ENCODE data around the gene NKAIN2.
"Not testable (repeated sequence)": the region's sequence is repeated elsewhere in the genome, so short reads cannot be mapped to it uniquely, and the experiment has no call there.

Gene NKAIN2

DNA sequence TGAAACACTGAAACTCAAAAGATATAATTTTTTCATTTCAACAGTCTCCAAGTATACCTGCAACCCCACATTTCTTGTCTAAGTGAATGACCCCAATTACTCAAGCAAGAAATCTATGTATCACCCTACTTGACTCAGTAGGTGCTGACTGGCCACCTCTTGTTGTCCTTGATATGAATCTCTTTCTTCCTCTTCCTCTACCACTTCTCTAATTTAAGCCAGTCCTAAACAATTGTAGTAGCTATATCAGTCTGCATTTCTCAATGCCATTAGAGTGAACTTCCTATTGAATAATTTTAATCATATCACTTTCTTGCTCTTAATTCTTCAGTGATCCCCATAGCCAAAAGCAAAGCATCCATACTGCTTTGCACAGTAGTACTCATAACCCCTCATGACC, 93.2 kb downstream of the NKAIN2 start:
- no peak for DNase-seq

DNA sequence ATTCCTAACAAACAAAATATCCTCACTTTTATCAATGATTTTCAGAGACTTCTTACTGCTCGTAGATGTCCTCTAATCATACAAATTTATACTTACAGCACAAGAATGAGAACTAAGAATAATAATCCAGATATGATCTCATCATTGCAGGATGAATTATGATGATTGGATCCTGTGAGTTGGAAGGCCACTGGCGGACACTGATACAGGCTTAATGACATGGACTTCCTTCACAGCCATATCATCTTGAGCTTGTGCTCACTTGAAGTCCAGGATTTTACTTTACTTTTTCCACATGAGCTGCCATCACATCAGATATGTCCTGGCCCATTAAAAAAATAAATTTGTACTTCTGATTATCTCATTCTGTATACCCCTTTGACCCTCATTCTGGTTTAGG, 94.3 kb downstream of the NKAIN2 start:
- no peak for DNase-seq

DNA sequence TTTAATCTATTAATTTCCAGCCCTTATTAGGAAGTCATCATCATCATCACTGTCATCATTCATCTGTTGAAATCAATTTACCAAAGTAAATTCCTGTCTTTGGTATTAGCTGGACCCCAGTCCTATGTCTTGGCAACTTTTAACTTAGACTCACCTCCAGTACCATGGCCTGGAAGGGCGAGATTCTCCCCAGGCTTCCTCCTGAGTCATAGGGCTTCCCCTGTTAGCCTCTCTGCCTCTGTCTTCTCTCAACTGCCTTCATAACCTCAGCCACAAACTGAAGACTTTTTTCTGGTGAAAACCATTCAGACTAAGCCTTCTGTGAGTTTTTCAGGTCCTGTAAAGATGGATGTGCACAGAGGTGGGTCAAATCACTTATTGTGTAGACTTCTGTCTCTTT, 95.0 kb downstream of the NKAIN2 start:
- DNase-seq: no peak

DNA sequence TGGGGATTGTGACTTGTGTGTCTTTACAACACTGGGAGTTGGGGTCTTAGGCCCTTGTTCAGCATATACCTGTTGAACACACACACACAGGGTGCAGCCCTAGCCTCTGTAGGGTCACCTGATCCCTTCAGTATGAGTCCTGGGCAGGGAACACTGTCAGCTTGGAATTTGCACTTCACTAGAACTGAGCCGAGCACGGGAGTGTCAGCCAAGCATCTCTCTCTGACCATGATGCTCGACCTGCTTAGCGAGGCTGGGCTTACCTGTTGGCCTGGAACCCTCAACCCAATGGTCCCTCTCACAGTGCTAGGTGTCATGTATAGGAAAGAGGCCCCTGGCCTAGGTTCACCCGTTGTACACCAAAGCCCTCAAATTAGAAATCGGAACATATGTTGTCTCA, 96.1 kb downstream of the NKAIN2 start:
- no peak for DNase-seq

DNA sequence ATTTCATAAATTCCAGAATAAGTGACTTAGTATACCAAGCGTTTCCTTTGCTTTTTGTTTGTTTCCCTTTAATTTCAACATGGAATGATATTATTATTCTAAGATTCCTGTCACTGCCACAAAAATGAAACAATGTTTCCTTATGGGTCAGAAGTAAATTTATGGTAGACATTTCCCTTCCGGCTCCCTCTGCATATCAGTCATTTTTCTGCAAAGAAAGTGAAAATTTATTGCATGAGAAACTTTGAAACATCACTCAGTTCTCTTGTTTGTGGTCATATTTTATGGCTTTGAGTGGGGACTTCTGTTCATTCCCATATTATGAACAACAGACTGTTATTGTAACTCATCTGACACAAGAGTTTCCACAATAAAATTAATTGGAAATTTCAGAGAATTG, 97.8 kb downstream of the NKAIN2 start:
- no peak for DNase-seq

DNA sequence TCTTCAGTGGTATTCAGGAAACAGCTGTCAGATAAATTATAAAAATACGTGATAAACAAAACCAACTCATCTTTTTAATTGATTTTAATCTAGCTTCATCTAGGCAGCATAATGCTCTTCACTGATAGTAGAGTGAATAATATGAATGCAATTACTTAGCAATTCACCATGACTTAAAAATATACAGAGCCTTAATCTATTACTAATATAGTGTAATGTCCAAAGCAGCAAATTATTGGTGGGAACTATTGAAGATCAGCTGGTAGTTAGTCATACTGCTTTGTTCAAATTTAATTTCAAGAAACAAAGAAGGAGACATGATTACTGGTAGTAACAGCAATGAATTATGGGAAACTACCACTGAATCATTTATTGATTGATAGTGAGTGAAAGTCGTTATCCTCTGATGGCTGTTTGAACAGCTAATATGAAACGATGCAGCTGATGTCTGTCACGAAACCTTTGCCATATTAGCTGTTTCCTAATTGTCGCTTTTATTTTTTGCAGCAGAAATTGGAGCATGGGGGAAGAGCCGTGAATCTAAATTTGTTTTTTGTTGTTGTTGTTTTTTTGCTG, 99.2 kb downstream of the NKAIN2 start:
- DNase-seq: no peak

DNA sequence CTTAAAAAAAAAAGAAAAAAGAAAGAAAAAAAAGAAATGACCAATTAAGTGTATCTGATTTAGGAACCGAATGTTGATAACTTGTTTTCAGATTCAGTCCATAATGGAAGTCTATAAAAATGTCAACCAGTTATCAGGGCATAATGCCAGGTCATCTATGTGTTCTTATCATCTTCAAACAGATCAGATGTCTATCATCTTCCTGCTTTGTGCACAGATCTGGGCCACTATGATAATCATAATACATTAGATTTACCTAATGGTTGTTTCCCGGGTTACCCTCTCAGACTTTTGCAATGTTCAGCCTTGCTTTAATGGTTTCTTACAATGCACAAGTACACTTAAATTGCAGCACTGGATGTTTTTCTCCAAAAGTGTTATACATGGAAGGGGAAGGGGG, 100.6 kb downstream of the NKAIN2 start:
- DNase-seq: no peak

DNA sequence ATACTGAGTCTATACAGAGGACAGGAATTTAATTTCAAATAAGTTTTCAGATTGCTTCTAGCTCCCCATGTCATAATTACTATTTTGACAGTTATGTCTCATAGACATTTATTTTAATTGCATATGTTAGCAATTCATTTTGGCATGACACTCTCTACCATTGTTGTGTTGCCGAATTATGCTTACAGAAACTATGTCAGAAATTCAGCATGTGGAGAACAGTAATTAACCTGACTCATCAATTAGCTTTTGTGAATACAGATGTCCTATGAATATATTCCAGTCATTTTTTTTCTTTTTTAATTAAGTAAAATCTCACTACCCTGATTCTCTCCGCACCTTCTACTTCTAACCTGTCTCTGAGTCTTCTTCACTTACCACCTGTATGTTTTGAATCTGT, 105.1 kb downstream of the NKAIN2 start:
- DNase-seq: no peak

DNA sequence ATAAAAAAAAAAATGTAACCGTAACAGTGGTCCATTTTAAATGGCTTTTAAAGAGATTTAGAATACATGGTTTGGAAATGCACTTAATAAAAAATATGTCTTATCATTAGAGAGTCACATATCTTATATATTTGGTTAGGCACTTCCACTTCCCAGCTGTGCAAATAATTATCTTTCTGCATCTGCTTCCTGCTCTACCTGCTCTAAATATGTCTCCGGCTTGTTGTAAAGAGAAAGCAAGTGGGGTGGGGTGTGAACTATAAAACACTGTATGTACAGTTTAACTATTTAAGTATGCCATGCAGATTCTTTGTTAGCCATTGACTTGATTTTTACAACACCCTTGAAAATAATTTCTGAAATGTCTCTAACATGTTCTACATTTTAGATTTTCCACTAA, 106.3 kb downstream of the NKAIN2 start:
- DNase-seq: no peak

DNA sequence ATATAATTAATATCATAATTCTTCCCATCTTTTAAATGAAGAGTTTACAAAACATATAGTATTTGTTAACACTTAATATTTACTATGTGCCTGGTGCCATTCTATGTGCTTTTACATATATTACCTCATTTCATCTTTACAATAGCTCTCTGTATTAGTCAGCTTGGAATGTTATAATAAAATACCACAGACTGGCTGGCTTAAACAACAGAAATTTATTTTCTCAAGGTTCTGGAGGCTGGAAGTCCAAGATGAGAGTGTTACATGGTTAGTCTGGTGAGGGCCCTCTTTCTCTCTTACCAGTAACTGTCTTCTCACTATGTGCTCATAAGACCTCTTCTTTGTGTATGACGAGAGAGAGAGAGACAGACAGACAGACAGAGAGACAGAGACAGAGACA, 110.2 kb downstream of the NKAIN2 start:
- no peak for DNase-seq

DNA sequence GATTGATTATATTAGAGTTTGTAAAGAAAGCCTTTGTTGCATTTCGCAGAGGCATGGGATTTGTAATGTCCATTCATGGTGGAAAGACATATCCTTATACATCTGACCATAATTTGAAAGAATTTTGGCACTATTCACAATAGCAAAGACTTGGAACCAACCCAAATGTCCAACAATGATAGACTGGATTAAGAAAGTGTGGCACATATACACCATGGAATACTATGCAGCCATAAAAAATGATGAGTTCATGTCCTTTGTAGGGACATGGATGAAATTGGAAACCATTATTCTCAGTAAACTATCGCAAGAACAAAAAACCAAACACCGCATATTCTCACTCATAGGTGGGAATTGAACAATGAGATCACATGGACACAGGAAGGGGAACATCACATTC, 119.7 kb downstream of the NKAIN2 start:
- DNase-seq: not testable (repeated sequence)

DNA sequence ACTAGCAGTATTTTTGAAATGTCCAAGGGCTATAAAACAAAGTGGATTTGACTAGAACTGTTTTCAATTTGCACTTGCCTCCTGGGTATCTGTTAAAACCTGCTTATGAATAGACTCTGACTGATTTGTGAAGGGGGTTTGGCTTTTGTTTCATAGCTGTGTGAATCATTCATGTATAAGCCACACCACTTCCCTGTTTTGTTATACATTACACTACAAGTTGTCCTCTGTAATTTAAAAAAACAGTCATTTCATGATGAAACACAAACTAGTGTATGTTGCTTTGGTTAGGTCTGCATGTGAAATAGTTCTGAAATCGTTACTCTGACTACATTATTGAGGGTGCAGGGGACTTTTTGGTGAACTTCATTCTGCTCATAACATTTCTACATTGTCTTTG, 121.7 kb downstream of the NKAIN2 start:
- no peak for DNase-seq

DNA sequence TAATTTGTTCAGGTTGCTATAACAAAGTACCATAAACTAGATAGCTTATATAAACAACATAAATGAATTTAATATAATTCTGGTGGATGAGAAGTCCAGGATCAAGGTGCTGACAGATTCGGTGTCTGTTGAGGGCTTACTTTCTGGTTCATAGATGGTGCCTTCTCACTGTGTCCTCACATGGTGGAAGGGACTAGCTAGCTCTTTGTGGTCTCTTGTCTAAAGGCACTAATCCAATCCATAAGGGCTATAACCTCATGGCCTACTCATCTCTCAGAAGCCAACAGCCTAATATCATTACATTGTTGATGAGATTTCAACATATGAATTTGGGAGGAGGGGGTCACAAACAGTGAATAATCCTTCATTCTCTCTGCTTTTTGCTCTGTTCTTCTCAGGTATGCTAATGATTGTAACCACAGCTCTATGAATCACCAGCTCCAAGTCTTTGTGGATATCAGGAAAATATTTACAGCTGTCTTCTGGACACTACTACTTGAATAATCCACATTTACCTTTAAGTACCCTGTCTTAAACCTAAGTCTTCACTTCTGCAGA, 122.3 kb downstream of the NKAIN2 start:
- no peak for DNase-seq

DNA sequence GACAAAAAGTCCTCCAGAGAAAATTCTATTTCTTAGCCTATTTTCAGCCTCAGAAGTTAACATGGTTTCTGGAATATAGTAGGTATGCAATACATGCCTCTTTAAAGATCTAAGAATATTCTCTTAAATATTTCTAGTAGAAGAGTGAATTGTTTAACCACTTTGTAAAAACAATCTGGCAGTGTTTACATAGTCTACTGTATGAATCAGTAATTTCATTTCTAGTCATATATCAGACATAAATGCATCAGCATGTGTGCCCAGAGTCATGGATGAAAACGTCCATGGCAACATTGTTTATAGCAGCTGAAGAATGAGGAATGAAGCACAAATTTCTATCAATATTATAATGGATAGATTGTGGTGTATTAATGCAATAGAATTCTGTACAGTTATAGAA, 124.9 kb downstream of the NKAIN2 start:
- DNase-seq: no peak

DNA sequence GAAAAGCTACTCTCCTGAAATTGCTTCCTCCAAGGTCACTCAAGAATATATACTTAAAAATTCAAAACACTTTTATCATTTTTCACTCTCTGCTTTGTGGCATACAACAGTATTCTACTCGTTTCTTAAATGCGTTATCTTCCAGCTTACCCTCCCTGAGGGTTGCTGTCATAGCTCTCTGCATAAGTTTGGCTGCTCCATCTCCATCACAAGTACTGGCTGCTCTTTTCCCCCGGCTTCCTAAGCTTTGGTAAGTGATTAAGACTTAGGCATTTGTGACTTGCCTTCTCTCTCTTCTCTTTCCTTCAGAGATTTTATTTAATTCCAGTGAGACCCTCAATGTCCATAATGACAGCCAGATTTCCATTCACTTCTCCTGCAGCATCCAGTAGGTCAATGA, 128.3 kb downstream of the NKAIN2 start:
- DNase-seq: no peak

DNA sequence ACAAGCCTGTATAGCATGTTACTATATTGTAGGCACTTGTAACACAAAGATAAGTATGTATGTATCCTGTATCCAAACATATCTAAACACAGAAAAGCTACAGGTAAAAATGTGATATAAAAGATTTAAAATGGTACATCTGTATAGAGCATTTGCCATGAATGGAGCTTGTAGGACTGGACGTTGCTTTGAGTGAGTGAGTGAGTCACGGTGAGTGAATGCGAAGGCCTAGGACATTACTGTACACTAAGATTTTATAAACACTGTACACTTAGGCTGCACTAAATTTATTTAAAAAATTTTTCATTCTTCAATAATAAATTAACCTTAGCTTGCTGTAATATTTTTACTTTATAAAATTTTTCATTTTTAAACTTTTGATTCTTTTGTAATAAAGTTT, 136.9 kb downstream of the NKAIN2 start:
- no peak for DNase-seq

DNA sequence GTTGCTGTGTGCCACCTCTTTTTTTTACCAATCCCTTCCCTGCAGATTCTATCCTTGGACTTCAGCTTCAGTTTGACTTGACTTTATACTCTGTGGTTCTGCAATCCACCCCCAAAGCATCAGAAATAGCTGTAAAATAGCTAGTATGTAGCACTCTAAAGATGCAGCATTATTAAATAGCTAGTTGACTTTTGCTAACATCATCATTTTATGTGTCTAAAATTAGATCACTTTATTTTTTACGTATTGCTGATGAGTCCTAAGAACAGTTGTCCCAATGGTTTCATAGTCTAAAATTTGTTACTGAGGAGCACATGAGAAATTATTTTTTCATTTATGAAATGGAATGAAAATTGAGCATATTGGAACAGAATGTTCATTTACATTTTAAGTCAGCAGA, 138.2 kb downstream of the NKAIN2 start:
- no peak for DNase-seq

DNA sequence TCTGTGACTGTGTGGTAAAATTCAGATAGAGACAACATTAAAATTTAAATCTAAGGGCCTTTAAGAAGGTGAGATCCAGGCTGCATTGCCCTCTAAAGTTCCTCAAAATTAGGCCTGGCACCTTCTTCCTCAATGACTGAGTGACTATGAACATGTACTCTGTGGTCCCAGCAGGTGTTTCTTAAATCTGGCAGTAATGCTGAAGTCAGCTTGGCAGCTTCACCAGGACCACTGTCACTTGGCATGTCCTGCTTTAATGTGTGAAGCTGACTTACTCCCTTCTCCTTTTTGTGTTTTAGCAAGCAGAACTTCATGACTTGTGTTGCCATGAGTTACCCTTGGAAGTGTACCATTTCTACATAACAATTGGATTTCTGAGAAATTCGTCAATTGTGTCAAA, 141.7 kb downstream of the NKAIN2 start:
- no peak for DNase-seq

DNA sequence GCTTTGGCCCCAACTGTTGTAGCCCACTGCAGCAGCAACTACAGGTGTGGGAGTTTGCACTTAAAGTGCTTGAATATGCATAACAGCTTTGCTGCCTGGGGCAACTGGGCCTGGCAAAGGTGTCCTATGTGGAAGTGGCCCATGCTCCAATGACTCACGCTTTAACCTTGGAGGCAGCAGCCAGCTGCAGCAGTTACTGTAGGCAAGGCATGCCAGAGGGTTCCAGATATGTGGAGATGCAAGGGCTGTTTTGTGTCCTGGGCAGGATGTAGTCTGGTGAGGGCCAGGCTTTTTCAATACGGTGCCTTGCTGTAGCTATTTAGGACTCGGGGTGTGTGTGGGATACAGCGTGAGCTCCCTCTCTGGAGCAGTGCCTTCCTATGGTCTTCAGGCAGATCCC, 150.3 kb downstream of the NKAIN2 start:
- no peak for DNase-seq

DNA sequence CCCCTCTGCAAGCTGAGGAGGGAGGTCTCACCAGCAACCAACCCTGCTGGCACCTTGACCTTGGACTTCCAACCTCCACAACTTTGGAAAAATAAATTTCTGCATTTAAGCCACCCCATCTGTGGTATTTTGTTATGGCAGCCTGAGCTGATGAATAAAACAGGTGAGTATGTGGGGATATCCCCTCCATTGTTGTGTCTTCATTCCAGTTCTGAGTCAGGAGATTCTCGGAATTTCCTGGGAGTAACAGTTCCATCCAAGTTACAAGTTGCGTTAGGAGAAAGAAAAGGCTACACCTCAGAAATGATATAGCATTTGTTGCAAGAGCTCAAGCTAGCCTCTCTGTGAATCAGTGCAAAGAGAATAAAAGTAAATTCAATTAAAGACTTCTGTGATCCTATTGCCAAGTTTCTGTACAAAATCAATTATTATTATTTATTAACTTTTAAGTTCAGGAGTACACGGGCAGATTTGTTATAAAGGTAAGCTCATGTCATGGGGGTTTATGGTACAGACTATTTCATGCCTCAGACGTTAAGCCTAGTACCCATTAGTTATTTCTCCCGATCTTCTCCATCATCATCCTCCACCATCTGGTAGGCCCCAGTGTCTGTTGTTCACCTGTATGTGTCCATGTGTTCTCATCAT, 153.0 kb downstream of the NKAIN2 start:
- DNase-seq: no peak

DNA sequence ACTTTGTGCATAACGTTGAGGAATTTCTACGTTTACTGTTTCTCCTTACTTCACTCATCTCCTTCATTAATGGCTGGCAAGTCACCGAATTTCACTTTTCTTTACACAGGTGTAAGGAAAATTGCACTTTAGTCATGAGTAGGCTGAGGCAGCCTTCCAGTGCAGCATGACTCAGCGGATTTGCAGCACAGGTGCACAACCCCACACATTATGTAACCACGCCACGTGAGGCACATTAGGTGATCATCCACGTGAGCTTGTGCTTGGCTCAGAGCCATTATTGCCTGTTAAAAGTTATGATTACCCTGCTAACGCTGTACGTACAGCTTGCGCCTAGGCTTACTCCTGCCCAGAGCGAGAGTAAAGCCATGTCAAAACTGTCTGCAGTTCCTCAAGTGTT, 158.8 kb downstream of the NKAIN2 start:
- no peak for DNase-seq

DNA sequence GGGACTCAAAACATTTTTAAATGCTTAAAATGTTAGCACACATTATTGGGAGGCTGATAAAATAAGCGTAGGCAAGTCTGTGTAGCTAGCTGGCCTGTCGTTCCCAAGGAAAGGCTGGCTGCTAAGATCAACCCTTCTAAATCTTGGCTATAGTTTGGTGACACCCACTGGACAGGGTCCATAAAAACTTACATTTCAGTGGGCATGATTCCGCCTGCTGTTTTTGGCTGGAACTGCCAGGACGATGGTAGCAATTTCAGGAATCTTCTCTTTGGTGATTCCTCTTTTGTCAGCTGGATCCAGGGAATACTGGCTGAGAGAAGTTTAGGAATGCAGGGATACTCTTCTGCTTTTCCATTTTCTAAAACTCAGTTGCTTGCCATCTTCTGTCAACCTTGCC, 162.2 kb downstream of the NKAIN2 start:
- DNase-seq: no peak

DNA sequence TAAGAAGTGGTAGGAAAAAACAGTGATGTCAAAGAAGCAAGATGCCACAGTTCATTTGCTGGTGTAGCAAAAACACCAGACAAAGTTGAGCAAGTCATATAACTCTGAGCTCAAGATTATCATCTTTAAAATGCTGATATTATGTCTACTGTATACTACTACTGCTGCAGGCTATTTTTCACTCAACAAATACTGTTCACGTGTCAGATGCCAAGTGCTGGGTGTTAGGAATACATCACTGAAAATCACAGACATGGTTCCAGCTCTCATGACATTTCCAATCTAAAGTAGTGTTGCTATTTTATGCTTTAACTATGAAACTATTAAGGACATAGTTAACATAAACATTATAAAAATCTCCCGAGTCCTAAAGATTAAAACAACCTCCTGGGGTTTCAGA, 163.0 kb downstream of the NKAIN2 start:
- no peak for DNase-seq

DNA sequence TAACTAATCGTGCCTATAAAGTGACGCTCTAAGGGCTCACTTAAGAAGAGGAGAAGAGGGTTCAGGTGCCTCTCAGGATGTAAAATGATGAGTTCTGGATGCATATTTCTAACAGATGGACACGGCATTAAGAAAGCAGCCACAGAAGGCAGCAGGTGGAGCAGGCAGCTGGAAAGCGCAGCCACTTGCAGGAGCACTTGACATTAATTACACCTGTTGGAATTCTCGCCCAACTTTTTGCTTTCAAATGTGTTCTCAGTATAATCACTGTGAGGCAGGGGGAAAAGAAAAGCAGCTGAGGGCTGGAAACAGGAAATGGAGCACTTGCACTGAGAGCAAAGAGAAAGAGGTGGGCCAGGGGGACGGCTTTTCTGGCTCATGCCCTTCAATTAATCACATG, 164.2 kb downstream of the NKAIN2 start:
- DNase-seq: no peak
